HUDEP-2 (cell line): Measurements from ENCODE around the gene CCDC61.

Experiments
- DNase-seq, 76 experiments: peaks; one replicate each; lab custom pipeline; 2025; ENCODE audit not compliant: unreplicated experiment in 76 of 76; lab: John Stamatoyannopoulos, UW

The CCDC61 gene

DNA sequence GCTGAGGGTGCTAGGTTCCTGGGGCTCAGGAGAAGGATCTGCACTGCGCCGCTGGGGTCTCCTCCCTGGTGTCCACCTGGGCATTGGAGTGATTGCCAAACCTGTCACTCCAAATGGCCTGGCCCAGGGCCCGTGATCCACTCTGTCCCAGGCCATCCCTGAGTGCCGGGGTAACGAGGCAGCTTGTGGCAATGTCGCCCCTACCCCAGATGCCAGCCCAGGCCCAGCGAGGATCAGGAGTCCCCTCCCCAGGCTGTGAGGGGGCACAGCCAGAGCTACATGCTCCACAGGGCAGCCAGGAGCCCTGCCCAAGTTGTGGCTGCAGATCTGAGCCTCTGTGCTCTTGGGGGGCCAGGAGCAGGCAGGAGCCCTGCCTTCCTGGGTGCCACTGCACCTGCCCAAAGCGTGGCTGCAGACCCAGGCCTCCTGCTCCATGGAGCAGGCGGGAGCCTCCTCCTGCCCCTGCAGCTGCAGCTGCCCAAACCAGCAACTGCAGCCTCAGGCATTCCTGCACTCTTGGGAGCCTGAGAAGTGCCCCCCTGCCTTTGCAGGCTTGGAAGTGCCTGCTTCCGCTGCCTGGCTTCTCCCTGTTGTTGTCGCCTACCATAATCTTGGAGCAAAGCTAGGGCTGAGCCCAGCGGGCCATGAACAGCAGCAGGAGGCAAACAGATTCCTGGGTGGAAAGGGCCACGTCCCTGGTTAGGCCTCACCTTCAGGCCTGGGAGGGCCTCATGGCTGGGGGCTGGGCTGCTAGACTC lies 40.9 kb downstream of the CCDC61 start:
- DNase-seq: no peak

- DNase-seq: no peak
Observed at GRCh38 chr19:46036744-46037128, 41.5 kb downstream of the CCDC61 start.

DNA sequence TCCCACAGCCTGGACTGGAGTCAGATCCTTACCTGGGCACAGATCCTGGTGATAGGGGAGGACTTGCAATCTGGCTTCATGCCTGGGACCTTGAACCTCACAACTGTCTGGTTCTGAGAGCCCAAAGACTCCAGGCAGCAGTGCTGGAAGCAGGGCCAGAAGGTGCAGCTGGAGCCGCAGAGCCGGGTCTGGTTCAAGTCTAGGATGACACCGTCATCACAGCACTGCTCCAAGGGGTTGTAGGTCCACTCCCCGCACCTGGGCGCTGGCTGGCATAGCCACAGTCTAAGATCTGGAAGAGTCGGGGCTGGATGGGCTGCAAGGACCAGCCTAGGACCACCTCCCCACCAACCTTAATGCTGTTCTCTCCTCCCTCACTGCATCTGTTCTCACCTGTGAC lies 44.9 kb downstream of the CCDC61 start:
- DNase-seq: no peak

GRCh38 chr19:46040952-46041500 lies 45.8 kb downstream of the CCDC61 start, which contains the start of gene IGFL4:
Gene IGFL4, minus strand, starts transcription at chr19:46041002. Its CDS starts 40 bp downstream, at chr19:46040962.
- DNase-seq: no peak

- DNase-seq: no peak
Observed at GRCh38 chr19:46042252-46042883, 47.1 kb downstream of the CCDC61 start.

GRCh38 chr19:46043519-46043918 lies 48.3 kb downstream of the CCDC61 start:
- DNase-seq: no peak

DNA sequence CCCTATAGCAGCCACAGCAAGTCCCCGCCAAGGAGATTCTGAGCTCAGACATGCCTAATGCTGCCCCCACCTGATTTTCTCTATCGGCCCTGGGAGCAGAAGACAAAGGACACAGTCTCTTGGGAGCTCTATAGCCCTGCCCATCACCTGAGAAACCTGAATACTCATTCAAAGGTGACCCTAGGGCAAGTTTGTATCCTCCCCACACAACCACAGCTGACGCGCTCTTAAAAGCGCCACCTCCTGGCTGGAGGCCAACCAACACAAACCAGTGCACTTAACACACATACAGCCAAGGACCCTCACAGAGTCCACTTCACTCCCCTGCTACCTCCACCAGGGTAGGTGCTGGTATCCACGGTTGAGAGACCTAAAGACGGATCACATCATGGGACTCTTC lies 54.3 kb downstream of the CCDC61 start:
- DNase-seq: peak in 3 of 76 experiments; percentile 4 to 7 (median 6)

GRCh38 chr19:46052896-46053295 lies 57.6 kb downstream of the CCDC61 start:
- DNase-seq: no peak

DNA sequence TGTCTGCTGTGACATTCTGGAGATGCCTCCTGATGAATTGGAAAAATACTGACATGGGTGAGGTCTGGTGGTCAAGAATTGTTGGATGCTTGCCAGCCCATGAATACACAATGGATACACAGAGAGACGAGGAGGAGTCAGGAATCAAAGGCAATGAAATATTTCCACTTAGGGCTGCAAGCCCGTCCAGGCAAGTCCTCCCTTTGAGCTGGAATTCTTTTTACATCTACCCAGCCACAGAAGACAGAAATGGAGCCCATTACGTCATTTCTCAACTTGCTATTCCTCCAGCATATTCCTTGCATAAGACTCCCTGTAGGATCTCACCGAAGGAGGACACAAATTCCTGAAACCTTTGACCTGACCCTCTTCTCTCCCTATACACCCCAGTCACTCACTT lies 61.3 kb downstream of the CCDC61 start:
- DNase-seq: no peak

DNA sequence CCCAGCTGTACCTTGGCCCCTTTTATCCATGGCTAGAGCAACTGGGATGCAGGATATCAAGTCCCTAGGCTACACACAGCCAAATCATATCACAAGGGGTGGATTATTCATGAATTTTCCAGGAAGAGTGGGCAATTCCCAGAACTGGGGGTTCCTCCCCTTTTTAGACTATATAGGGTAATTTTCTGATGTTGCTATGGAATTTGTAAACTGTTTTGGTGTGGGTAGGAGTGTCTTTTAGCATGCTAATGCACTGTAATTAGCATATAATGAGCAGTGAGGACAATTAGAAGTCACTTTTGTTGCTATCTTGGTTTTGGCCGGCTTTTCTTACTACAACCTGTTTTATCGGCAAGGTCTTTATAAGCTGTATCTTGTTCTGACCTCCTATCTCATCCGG lies 63.5 kb downstream of the CCDC61 start:
- DNase-seq: no peak

GRCh38 chr19:46060012-46060411 lies 64.7 kb downstream of the CCDC61 start:
- DNase-seq: no peak

- no peak for DNase-seq
Observed at GRCh38 chr19:46063201-46063600, 67.9 kb downstream of the CCDC61 start.

GRCh38 chr19:46065486-46066071 lies 70.3 kb downstream of the CCDC61 start:
- no peak for DNase-seq

GRCh38 chr19:46066471-46066870 lies 71.2 kb downstream of the CCDC61 start:
- DNase-seq: no peak

DNA sequence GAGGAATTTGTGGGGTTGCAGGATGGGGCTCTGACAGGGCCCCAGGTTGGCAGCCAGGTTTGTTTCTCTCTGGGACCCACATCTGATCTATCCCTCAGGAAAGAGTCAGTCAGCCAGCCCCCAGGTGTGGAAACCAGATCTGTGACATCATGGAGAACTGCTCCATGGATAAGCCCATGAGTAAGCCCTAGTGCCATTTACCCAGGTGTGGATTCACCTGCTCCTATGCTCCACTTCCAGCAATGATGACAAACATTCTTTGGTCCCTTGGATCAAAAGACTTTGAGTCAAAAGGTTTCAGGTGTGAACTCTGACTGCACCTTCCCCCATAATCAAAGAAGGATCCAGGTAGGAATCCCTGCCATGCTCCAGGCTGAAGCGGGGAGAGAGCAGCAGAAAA lies 72.4 kb downstream of the CCDC61 start:
- DNase-seq: no peak
